ENCODE data around the gene TALDO1. TPM values are rescaled to one million over a fixed set of nuclear protein-coding genes. Genes with fewer than 3 reads are reported as not detected.
A peak's percentile ranks its signal among the peaks of the same experiment; 100 is the strongest.

The TALDO1 gene
- total RNA-seq, 2 donors from 2014 or later: 201 to 242 TPM

- Mint-ChIP-seq H3K4me1 (ENCODE audit: low read depth in 2 of 2) (peaks cover 0 to 13% of the 10 kb centered on the region in 2 donors), H3K36me3 (no peaks in the 10 kb centered on the region), H3K4me3 (no peak overlapping the region), H3K27ac (no peak overlapping the region), H3K9me3 (no peaks in the 10 kb centered on the region), H3K27me3 (no peaks in the 10 kb centered on the region)
- no peak for ATAC-seq
- DNase-seq (ENCODE audit: low spot score): no peak
Observed at GRCh38 chr11:773425-773824, 26.2 kb downstream of the TALDO1 start.

- Mint-ChIP-seq H3K27me3 (no peaks in the 10 kb centered on the region), H3K4me3 (no peak overlapping the region), H3K27ac (no peak overlapping the region), H3K9me3 (no peaks in the 10 kb centered on the region), H3K36me3 (no peaks in the 10 kb centered on the region), H3K4me1 (ENCODE audit: low read depth in 2 of 2) (peaks cover 0 to 13% of the 10 kb centered on the region in 2 donors)
- ATAC-seq: no peak
- DNase-seq (ENCODE audit: low spot score): no peak
Observed at GRCh38 chr11:773830-774229, 26.6 kb downstream of the TALDO1 start.

- Mint-ChIP-seq H3K4me1 (ENCODE audit: low read depth in 2 of 2) (peaks cover 0 to 13% of the 10 kb centered on the region in 2 donors), H3K27ac (peak overlapping the region in 1 of 2 donors; percentile 61), H3K27me3 (no peaks in the 10 kb centered on the region), H3K36me3 (no peaks in the 10 kb centered on the region), H3K4me3 (peak overlapping the region; percentile 81), H3K9me3 (no peaks in the 10 kb centered on the region)
- ATAC-seq (no peak), DNase-seq (ENCODE audit: low spot score) (no peak)
Observed at GRCh38 chr11:774873-775592, 27.8 kb downstream of the TALDO1 start.

GRCh38 chr11:776263-776560 lies 28.9 kb downstream of the TALDO1 start:
- no peak for ATAC-seq
- Mint-ChIP-seq H3K9me3 (no peaks in the 10 kb centered on the region), H3K27ac (peak overlapping the region; percentile 44 to 61)

GRCh38 chr11:776561-777287 lies 29.5 kb downstream of the TALDO1 start:
- Mint-ChIP-seq H3K36me3 (no peaks in the 10 kb centered on the region), H3K4me3 (peak overlapping the region; percentile 81), H3K27ac (peak overlapping the region; percentile 44 to 61), H3K4me1 (ENCODE audit: low read depth in 2 of 2) (peaks cover 0 to 15% of the 10 kb centered on the region in 2 donors), H3K9me3 (no peaks in the 10 kb centered on the region), H3K27me3 (no peaks in the 10 kb centered on the region)
- ATAC-seq (peak; percentile 69 to 77), DNase-seq (ENCODE audit: low spot score) (no peak)

More at GRCh38 chr11:776263-776560, 28.9 kb downstream of the TALDO1 start:
- H3K4me3 Mint-ChIP-seq: peak overlapping the region; percentile 81
- DNase-seq (ENCODE audit: low spot score): no peak
- no peaks in the 10 kb centered on the region for H3K27me3 Mint-ChIP-seq
- H3K36me3 Mint-ChIP-seq: no peaks in the 10 kb centered on the region
- peaks cover 0 to 15% of the 10 kb centered on the region in 2 donors for H3K4me1 Mint-ChIP-seq (ENCODE audit: low read depth in 2 of 2)

GRCh38 chr11:777288-778255 lies 30.3 kb downstream of the TALDO1 start, which contains the start of gene GATD1:
GATD1 (minus strand) TSS chr11:777487; CDS start chr11:777462, 25 bp downstream.
- no peaks in the 10 kb centered on the region for H3K9me3 Mint-ChIP-seq
- ATAC-seq (peak; percentile 90 to 93), DNase-seq (ENCODE audit: low spot score) (peak; percentile 95)
- H3K4me1 Mint-ChIP-seq (ENCODE audit: low read depth in 2 of 2): peaks cover 0 to 15% of the 10 kb centered on the region in 2 donors
- H3K4me3 Mint-ChIP-seq: peak within 1 kb of the TSS; percentile 81
- H3K27me3 Mint-ChIP-seq: no peaks in the 10 kb centered on the region
- no peaks in the 10 kb centered on the region for H3K36me3 Mint-ChIP-seq
- H3K27ac Mint-ChIP-seq: peak within 1 kb of the TSS; percentile 44 to 61

- no peaks in the 10 kb centered on the region for H3K27me3 Mint-ChIP-seq
- no peak overlapping the region for H3K27ac Mint-ChIP-seq
- ATAC-seq: no peak
- H3K36me3 Mint-ChIP-seq: no peaks in the 10 kb centered on the region
- no peaks in the 10 kb centered on the region for H3K9me3 Mint-ChIP-seq
- H3K4me3 Mint-ChIP-seq: no peak overlapping the region
- DNase-seq (ENCODE audit: low spot score): no peak
- H3K4me1 Mint-ChIP-seq (ENCODE audit: low read depth in 2 of 2): peaks cover 0 to 15% of the 10 kb centered on the region in 2 donors
Observed at GRCh38 chr11:778976-779954, 32.0 kb downstream of the TALDO1 start.

GRCh38 chr11:779955-780532 lies 32.8 kb downstream of the TALDO1 start:
- Mint-ChIP-seq H3K4me3 (no peak overlapping the region), H3K27ac (no peak overlapping the region), H3K27me3 (no peaks in the 10 kb centered on the region), H3K36me3 (no peaks in the 10 kb centered on the region), H3K9me3 (no peaks in the 10 kb centered on the region), H3K4me1 (ENCODE audit: low read depth in 2 of 2) (peaks cover 0 to 11% of the 10 kb centered on the region in 2 donors)
- DNase-seq (ENCODE audit: low spot score) (no peak), ATAC-seq (no peak)

GRCh38 chr11:782264-783174 lies 35.3 kb downstream of the TALDO1 start:
- DNase-seq (ENCODE audit: low spot score) (no peak), ATAC-seq (no peak)
- H3K4me3 Mint-ChIP-seq: no peak overlapping the region
- no peaks in the 10 kb centered on the region for H3K9me3 Mint-ChIP-seq
- H3K27me3 Mint-ChIP-seq: no peaks in the 10 kb centered on the region
- no peak overlapping the region for H3K27ac Mint-ChIP-seq
- H3K4me1 Mint-ChIP-seq (ENCODE audit: low read depth in 2 of 2): peaks cover 0 to 6% of the 10 kb centered on the region in 2 donors
- H3K36me3 Mint-ChIP-seq: no peaks in the 10 kb centered on the region

- no peaks in the 10 kb centered on the region for H3K9me3 Mint-ChIP-seq
- H3K36me3 Mint-ChIP-seq: no peaks in the 10 kb centered on the region
- no peak for DNase-seq (ENCODE audit: low spot score)
- no peak overlapping the region for H3K4me3 Mint-ChIP-seq
- no peaks in the 10 kb centered on the region for H3K27me3 Mint-ChIP-seq
- peaks cover 0 to 6% of the 10 kb centered on the region in 2 donors for H3K4me1 Mint-ChIP-seq (ENCODE audit: low read depth in 2 of 2)
- no peak for ATAC-seq
- no peak overlapping the region for H3K27ac Mint-ChIP-seq
Observed at GRCh38 chr11:783581-784015, 36.3 kb downstream of the TALDO1 start.

- Mint-ChIP-seq H3K4me3 (no peak overlapping the region), H3K36me3 (no peaks in the 10 kb centered on the region), H3K9me3 (no peaks in the 10 kb centered on the region), H3K27me3 (no peaks in the 10 kb centered on the region), H3K27ac (no peak overlapping the region), H3K4me1 (ENCODE audit: low read depth in 2 of 2) (peaks cover 0 to 6% of the 10 kb centered on the region in 2 donors)
- no peak for ATAC-seq
- no peak for DNase-seq (ENCODE audit: low spot score)
Observed at GRCh38 chr11:786235-787083, 39.2 kb downstream of the TALDO1 start.

All from natural killer cell treated with Interleukin-12 subunit alpha and Interleukin-12 subunit beta and Interleukin-15 and Interleukin-18, amount 100 ng/mL, for 72 hours (primary cell).